ENCODE measurements around the gene MREG. TPM values are rescaled to one million over a fixed set of nuclear protein-coding genes. Genes with fewer than 3 reads are reported as not detected.

MREG gene
- total and polyA plus RNA-seq, 12 donors: 3.1 to 14.4 (median 6.3) TPM

DNA sequence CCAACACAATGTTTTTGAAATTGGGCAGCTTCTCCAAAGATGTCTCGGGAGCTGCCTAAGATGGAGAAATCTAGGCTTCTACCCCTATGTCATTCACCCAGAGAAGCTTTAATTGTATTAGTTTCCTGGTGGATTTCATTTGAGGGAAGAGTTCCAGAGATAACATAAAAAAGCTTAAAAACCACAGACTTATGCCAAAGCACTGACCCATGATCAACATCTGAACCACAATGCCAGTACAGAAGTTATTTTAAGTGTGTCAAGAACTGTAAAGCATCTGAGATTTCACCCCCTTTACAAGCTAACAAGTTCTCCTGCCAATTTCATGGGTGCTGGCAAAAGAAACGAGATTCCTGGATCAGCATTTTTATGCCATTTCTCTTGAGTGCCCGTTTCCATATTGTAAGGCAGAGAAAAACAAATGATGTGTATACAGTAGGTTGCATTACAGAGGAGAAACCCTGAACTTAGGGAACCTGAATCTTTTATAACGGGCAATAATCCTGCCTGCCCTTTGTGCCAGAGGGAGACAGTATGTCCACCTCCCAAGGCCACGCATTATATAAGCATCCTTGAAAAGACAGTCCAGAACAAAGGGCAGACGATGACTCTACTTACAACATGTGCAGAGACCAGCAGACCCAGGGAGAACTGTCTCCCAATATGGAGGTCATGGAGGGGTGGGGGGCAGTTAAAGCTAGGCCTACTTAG lies 44.1 kb downstream of the MREG start:
- no peaks in the 10 kb centered on the region for H3K36me3 ChIP-seq (replicated peaks in 1 of 2)
- no peaks in the 10 kb centered on the region for H3K27me3 ChIP-seq
- no peak for TF ChIP-seq POLR2A (IDR thresholded peaks at IDR 0.05)
- TF ChIP-seq, protein P1, sequence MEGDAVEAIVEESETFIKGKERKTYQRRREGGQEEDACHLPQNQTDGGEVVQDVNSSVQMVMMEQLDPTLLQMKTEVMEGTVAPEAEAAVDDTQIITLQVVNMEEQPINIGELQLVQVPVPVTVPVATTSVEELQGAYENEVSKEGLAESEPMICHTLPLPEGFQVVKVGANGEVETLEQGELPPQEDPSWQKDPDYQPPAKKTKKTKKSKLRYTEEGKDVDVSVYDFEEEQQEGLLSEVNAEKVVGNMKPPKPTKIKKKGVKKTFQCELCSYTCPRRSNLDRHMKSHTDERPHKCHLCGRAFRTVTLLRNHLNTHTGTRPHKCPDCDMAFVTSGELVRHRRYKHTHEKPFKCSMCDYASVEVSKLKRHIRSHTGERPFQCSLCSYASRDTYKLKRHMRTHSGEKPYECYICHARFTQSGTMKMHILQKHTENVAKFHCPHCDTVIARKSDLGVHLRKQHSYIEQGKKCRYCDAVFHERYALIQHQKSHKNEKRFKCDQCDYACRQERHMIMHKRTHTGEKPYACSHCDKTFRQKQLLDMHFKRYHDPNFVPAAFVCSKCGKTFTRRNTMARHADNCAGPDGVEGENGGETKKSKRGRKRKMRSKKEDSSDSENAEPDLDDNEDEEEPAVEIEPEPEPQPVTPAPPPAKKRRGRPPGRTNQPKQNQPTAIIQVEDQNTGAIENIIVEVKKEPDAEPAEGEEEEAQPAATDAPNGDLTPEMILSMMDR (IDR thresholded peaks at IDR 0.05): no peak
- no peak overlapping the region for H3K27ac ChIP-seq
- WGBS, 4 donors: 89 to 94% (median 93%) methylated on average over 6 of the region's 6 CpGs
- no peak for DNase-seq
- no peaks in the 10 kb centered on the region for H3K9me3 ChIP-seq (replicated peaks in 1 of 3)
- peaks cover 0 to 4% of the 10 kb centered on the region in 2 donors for H3K4me1 ChIP-seq (replicated peaks in 1 of 2)
- intact Hi-C loops (cut with DNase I): no loop called here
- H3K4me3 ChIP-seq: no peak overlapping the region

DNA sequence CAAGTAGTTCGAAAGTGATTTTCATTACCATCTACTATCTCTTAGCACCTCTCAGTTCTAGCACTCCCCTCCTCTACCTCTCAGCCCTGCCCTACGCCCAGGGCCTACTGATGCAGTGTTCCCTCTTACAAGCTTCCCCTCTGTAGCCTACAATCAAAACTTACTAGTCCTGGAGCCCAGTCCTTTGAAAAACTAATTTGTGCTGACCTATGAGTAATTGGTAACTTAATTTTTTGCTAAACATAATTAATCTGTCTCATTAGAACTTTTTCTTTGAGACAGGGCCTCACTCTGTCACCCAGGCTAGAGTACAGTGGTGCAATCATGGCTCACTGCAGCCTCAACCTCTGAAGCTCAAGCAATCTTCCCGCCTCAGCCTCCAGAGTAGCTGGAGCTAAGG lies 44.9 kb downstream of the MREG start:
- intact Hi-C loops (cut with DNase I): no loop called here
- H3K9me3 ChIP-seq (replicated peaks in 1 of 3): no peaks in the 10 kb centered on the region
- no peaks in the 10 kb centered on the region for H3K36me3 ChIP-seq (replicated peaks in 1 of 2)
- DNase-seq: no peak
- WGBS, 4 donors: 92 to 96% (median 95%) methylated on average over 3 of the region's 3 CpGs
- no peak overlapping the region for H3K4me3 ChIP-seq
- no peaks in the 10 kb centered on the region for H3K4me1 ChIP-seq (replicated peaks in 1 of 2)
- no peak overlapping the region for H3K27ac ChIP-seq
- H3K27me3 ChIP-seq: no peaks in the 10 kb centered on the region
- TF ChIP-seq, protein P1 (IDR thresholded peaks at IDR 0.05): no peak
- TF ChIP-seq POLR2A (IDR thresholded peaks at IDR 0.05): no peak

DNA sequence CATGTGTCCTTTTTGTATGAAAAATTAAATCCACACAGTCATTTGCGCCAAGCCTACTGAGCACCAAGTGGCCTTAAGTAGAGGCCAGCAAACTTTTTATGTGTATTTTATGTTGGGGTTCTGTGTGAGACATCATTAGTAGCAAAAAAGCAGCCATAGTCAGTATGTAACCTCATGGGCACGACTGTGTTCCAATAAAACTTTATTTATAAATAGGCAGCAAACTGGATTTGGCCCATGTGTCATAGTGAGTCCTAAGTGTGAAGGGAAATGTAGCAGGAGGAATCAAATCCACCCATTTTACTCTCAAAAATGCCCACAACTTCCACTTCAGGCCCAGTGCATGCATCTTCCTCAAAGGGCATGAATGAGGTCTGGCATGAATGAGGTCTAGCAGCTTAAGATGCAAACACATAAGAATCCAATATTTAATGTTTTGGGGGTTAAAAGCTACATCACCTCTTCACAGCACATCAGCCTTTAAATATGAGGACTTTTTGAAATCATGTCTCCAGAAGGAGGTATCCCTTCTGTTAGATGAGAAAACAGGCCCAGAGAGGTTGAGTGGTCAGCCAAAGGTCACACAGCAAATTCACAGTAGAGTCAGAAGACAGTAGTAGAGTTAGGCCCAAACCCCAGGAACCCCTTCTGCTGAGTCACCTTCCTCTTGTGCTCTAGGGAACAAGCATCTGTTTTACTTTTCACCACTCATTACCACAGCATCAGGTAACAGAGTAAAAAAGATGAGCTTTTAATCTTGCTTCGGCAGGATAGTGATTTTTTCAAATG lies 45.6 kb downstream of the MREG start:
- Histone ChIP-seq H3K36me3 (replicated peaks in 1 of 2) (no peaks in the 10 kb centered on the region), H3K27ac (no peak overlapping the region), H3K4me1 (replicated peaks in 1 of 2) (no peaks in the 10 kb centered on the region), H3K27me3 (no peaks in the 10 kb centered on the region), H3K4me3 (no peak overlapping the region), H3K9me3 (replicated peaks in 1 of 3) (no peaks in the 10 kb centered on the region)
- intact Hi-C loops (cut with DNase I): no loop called here
- TF ChIP-seq, protein P1 (IDR thresholded peaks at IDR 0.05): no peak
- no peak for DNase-seq
- 87 to 98% (median 89%) methylated on average over 3 of the region's 3 CpGs for WGBS, 4 donors

DNA sequence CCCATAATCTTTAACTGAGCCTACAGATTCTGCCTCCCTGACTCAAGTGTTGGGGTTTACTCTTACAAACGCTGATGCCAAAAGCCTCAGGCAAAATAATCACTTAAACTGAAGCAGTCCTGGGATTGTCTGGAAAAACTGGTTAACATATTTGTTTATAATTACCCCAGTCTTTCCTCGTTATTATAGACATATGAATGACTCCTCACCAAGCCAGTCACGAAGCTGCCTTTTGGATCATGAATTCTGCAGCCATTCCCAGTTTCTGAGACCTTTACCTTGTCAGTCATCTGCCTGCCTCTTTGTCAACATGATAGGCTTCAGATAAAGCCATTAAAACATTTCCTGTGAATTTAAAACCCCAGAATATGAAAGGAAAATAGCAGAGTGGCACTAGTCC lies 46.4 kb downstream of the MREG start:
- H3K36me3 ChIP-seq (replicated peaks in 1 of 2): no peaks in the 10 kb centered on the region
- DNase-seq: no peak
- TF ChIP-seq, protein P1 (IDR thresholded peaks at IDR 0.05): no peak
- no peak for TF ChIP-seq POLR2A (IDR thresholded peaks at IDR 0.05)
- no peaks in the 10 kb centered on the region for H3K27me3 ChIP-seq
- intact Hi-C loops (cut with DNase I): no loop called here
- no peak overlapping the region for H3K4me3 ChIP-seq
- no peaks in the 10 kb centered on the region for H3K9me3 ChIP-seq (replicated peaks in 1 of 3)
- peaks cover 0 to 3% of the 10 kb centered on the region in 2 donors for H3K4me1 ChIP-seq (replicated peaks in 1 of 2)
- WGBS, 4 donors: 83 to 88% (median 85%) methylated on average over 3 of the region's 3 CpGs
- H3K27ac ChIP-seq: no peak overlapping the region
